Measurements from ENCODE around the gene TLCD3B. TPM values are rescaled to one million over a fixed set of nuclear protein-coding genes. Genes with fewer than 3 reads are reported as not detected.

TLCD3B gene, protein sequence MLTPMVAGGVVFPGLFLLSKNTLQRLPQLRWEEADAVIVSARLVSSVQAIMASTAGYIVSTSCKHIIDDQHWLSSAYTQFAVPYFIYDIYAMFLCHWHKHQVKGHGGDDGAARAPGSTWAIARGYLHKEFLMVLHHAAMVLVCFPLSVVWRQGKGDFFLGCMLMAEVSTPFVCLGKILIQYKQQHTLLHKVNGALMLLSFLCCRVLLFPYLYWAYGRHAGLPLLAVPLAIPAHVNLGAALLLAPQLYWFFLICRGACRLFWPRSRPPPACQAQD
- total RNA-seq (2022; extraction: Qiagen RNA extraction; ENCODE audit: low read depth): 0.31 to 0.68 TPM (median 0.43 TPM) in 5 replicates

DNA sequence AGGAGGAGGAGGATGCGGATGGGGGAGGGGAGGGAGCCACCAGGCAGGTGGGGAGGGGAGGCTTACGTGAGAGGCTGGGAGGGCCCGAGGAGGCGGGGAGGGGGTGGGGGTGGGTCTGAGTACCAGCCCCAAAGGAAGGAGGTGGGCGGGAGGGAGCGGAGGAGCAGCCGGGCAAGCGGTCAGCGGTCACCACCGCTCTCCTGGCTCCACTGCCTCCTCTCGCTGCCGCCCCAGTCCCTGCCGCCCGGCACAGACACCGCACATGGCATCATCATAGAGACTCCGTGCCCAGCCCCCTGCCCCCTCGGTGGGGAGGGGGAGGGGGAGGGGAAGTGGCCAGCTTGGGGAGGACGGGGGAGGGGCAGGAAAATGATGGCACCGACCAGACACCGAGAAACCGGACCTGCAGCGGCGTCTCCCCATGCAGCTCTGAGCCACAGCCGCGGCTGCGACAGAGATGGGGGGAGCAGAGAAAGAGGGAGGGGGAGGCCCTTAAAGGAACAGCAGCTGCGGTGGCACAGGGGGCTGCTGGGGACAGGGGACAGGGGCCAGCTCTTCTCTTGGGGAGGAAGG, at the start of gene TLCD3B:
TSS of gene TLCD3B (minus strand) at position 431 of the 573 bp plus-strand sequence. CDS start 744 bp downstream, outside the sequence.

DNA sequence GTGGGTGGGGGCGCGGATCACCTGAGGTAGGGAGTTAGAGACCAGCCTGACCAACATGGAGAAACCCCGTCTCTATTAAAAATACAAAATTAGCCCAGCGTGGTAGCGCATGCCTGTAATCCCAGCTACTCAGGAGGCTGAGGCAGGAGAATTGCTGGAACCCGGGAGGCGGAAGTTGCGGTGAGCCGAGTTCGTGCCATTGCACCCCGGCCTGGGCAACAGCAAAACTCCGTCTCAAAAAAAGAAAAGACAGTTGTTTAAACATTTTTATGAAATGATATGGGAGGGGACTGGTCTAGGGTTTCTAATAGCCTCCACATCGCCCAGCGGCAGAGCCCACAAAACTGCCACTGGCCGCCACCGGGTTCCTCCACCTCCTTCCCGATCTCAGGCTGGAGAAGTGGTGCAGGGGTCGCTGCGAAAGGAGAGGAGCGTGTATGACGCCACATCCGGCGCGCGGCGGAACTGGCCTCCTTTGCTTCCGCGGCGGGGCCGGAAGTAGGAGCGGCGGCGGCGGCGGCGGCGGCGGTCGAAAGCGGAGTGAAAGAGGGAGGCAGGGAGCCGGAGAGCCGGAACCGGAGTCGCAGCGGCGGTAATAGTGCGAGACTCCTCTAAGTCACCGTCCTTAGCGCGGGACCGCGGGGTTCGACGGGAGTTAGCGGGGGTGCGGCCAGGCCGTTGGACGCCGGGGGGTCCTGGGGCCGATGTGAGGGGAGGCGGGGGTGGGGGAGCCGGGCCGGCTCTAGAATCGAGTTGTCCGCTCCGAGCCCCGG, 44.6 kb upstream of the TLCD3B start, which contains the start of gene PPP4C:
TSS of gene PPP4C (plus strand) at position 492 of the 773 bp plus-strand sequence. CDS start 384 bp downstream, outside the sequence.

DNA sequence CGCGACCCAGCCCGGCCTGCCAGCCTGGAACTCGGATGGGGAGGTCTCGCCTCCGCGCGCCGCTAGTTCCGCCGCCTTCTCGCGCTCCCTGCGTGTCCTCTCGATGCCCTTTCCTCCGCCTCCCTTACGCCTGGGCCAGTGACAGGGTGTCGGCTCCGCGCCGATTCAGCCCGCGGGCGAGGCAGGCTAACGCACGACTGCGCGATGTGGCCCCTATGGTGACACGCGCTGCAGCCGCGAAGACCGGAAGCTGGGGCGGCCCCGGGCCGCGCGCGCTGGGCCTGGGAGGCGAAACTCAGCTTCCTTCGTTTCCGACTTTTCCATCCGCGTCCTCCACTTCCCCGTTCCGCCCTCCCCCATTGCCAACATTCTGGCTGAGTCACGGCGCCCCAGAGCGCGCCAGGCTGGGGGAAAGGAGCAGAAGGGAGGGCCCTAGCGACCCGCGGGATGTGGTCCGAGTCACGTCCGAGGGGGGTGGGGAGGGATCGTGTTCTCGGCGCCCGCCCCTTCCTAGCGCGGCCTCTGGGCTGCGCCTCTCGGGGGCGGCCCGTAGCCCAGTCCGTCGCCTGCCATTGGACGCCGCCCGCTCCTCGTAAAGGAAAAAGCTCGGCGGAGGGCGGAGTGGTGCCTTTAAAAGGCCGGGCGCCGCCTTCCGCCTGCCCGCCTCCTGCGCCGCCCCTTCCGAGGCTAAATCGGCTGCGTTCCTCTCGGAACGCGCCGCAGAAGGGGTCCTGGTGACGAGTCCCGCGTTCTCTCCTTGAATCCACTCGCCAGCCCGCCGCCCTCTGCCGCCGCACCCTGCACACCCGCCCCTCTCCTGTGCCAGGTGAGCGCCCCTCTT, 34.3 kb upstream of the TLCD3B start, which contains the start of gene ALDOA:
TSS of gene ALDOA (plus strand) at position 659 of the 841 bp plus-strand sequence. CDS start 1,138 bp downstream, outside the sequence.

DNA sequence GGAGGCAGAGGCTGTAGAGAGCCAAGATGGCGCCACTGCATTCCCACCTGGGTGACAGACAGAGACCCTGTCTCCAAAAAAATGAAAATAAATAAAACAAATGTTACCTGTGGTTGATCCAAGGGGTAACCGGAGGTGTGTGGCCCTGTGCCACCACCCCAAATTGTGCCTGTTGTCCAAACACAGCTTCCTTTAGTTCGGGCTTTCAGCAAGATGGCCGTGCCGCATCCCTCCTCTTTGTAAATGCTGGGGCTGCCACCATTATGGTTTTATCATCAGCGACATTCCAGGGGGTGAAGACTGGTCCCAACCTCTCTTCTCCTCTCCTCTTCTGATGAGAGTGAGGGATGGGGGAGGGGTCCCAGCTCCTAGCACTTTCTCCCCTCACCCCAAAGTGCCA, 8.2 kb downstream of the TLCD3B start, which contains the start of gene C16orf92:
TSS of gene C16orf92 (plus strand) at position 312 of the 400 bp plus-strand sequence. CDS start 143 bp downstream, outside the sequence.

DNA sequence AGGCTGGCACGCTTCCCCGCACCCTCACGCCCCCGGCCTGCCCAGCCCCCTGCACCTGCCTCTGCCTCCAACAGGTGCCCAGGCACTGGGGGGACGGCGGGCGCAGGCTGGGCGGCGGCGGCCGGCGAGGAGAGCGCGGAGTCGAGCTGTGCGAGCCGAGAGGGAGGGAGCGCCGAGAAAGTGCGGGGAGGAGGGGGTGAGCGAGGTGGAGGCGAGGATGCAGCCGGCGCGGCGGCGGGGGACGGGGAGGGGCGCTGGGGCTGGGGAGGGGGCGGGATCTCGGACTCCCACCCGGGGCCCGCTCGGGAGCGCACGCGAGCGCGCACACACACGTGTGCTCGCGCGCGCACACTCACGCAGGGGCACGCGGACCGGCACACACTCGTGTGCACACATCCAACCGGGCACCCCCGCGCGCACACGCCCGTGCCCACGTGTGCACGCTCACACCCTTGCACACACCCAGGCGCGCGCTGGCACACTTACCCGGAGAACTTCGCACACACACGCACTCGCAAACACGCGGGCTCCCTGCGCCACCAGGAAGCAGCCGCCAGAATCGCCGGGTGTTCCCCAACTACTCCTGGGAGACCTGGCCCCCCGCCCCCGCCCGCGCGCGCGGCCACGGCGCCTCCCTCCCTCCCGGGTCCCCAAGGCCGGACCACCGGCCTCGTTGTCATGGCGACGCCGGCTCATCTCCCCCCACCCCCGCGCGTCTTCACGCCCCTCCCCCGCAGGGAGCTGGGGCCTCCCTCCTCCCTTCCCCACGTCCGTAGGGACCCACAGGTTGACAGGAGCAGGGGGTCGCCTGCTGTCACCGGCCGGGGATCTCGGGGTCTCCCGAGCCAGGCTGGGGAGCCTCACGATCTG, 20.0 kb downstream of the TLCD3B start, which contains the start of gene DOC2A:
TSS of gene DOC2A (minus strand) at position 184 of the 870 bp plus-strand sequence. CDS start 805 bp downstream, outside the sequence.

DNA sequence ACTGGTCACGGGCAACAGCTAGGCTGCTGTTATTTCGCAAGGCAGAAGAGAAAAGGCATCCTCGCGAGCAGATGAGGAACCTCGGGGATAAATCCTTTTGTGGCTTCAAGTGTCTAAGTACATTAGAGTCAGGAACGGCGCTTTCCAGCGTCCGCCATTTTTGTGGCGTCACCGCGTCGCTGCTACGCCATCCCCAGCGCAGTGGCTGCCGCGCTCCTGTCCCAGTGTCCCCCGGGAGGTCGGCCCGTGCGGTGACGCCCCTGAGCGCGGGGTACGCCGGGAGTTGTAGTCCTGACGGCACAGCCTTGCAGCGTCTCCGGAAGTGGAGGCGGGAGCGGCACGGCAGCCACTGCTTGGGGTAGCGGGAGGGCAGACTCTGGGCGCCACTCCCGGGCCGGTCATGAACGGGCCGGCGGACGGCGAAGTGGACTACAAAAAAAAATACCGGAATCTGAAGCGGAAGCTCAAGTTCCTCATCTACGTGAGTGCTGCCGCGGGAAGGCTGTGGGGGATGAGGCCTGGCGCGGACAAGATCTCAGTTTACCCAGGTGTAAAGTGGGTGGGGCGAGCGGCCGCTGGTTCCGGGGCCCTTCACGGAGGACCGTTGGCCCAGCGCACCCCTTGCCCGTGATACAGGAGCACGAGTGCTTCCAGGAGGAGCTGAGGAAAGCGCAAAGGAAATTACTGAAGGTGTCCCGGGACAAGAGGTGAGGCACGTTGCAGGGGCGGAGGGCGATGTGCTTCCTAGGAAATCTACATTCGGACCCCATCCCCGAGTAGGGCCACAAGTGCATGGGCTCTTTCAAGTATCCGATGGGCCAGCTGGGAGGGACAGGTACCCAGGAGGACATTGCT, 34.9 kb downstream of the TLCD3B start, which contains the start of gene INO80E:
TSS of gene INO80E (plus strand) at position 331 of the 855 bp plus-strand sequence. CDS start at position 401, 70 bp downstream.

DNA sequence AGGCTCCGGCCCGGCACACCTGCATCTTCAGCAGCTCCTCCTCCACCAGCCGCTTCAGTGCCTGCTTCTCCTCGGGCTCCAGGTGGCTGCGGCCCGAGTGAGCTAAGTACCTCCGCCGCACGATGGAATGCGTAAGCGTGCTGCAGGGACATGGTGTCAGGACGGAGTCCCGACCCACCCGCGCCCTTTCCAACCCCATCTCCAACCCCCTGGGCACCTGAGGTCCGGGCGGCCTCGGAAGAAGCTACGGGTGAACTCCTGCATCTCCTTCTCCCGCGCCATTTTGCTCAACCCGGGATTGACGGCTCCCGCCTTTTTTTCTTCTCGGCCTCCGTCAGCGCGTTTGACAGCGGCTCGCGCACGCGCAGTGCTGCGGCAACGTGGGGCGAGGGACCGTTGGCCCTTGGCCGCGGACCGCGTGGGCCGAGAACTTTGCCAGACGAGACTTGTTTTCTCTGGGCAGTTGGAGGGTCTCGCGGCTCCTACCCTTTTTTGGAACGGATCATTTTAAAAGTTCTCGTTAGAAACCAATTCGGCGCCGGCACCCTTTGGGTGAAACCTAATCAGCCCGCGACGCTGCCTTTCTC, 35.7 kb downstream of the TLCD3B start, which contains the start of gene HIRIP3:
TSS of gene HIRIP3 (minus strand) at position 294 of the 587 bp plus-strand sequence. CDS start at position 282, 12 bp downstream.

Other genes starting within 250 kb of the TLCD3B start
- 87.1 to 102 TPM (median 95.2 TPM) in 5 replicates for gene KIF22, start 240.5 kb downstream of the TLCD3B start, total RNA-seq (2022; extraction: Qiagen RNA extraction; ENCODE audit: low read depth)
- gene MAZ, start 224.7 kb downstream of the TLCD3B start, total RNA-seq (2022; extraction: Qiagen RNA extraction; ENCODE audit: low read depth): 180 to 210 TPM (median 192 TPM) in 5 replicates
- 0.30 to 0.43 TPM (median 0.34 TPM) in 5 replicates for gene PRRT2, start 219.1 kb downstream of the TLCD3B start, total RNA-seq (2022; extraction: Qiagen RNA extraction; ENCODE audit: low read depth)
- gene PAGR1, start 215.1 kb downstream of the TLCD3B start, total RNA-seq (2022; extraction: Qiagen RNA extraction; ENCODE audit: low read depth): 36.8 to 51.9 TPM (median 45.4 TPM) in 5 replicates
- gene MVP, start 210.8 kb downstream of the TLCD3B start, total RNA-seq (2022; extraction: Qiagen RNA extraction; ENCODE audit: low read depth): 116 to 134 TPM (median 120 TPM) in 5 replicates
- gene CDIPT, start 168.0 kb downstream of the TLCD3B start, total RNA-seq (2022; extraction: Qiagen RNA extraction; ENCODE audit: low read depth): 73.6 to 101 TPM (median 98.3 TPM) in 5 replicates
- gene SEZ6L2, start 131.7 kb downstream of the TLCD3B start, total RNA-seq (2022; extraction: Qiagen RNA extraction; ENCODE audit: low read depth): 20.8 to 24.4 TPM (median 21.7 TPM) in 5 replicates
- gene ASPHD1, start 130.8 kb downstream of the TLCD3B start, total RNA-seq (2022; extraction: Qiagen RNA extraction; ENCODE audit: low read depth): 23.0 to 29.4 TPM (median 26.9 TPM) in 5 replicates
- 15.4 to 21.6 TPM (median 19.2 TPM) in 5 replicates for gene KCTD13, start 105.0 kb downstream of the TLCD3B start, total RNA-seq (2022; extraction: Qiagen RNA extraction; ENCODE audit: low read depth)
- 91.6 to 102 TPM (median 95.7 TPM) in 5 replicates for gene TMEM219, start 69.2 kb downstream of the TLCD3B start, total RNA-seq (2022; extraction: Qiagen RNA extraction; ENCODE audit: low read depth)
- gene TAOK2, start 57.4 kb downstream of the TLCD3B start, total RNA-seq (2022; extraction: Qiagen RNA extraction; ENCODE audit: low read depth): 31.2 to 38.4 TPM (median 34.6 TPM) in 5 replicates
- 13.2 to 17.1 TPM (median 14.0 TPM) in 5 replicates for gene HIRIP3, start 35.7 kb downstream of the TLCD3B start, total RNA-seq (2022; extraction: Qiagen RNA extraction; ENCODE audit: low read depth)
- 99.8 to 115 TPM (median 105 TPM) in 5 replicates for gene INO80E, start 35.0 kb downstream of the TLCD3B start, total RNA-seq (2022; extraction: Qiagen RNA extraction; ENCODE audit: low read depth)
- 1.5 to 3.0 TPM (median 2.6 TPM) in 5 replicates for gene DOC2A, start 20.2 kb downstream of the TLCD3B start, total RNA-seq (2022; extraction: Qiagen RNA extraction; ENCODE audit: low read depth)
- not detected in 5 replicates for gene C16orf92, start 8.1 kb downstream of the TLCD3B start, total RNA-seq (2022; extraction: Qiagen RNA extraction; ENCODE audit: low read depth)
- gene ALDOA, start 34.5 kb upstream of the TLCD3B start, total RNA-seq (2022; extraction: Qiagen RNA extraction; ENCODE audit: low read depth): 1,690 to 2,030 TPM (median 1,847 TPM) in 5 replicates
- gene PPP4C, start 44.7 kb upstream of the TLCD3B start, total RNA-seq (2022; extraction: Qiagen RNA extraction; ENCODE audit: low read depth): 123 to 149 TPM (median 135 TPM) in 5 replicates
- gene TBX6, start 60.7 kb upstream of the TLCD3B start, total RNA-seq (2022; extraction: Qiagen RNA extraction; ENCODE audit: low read depth): 0.20 to 0.45 TPM (median 0.25 TPM) in 5 replicates
- gene YPEL3, start 64.9 kb upstream of the TLCD3B start, total RNA-seq (2022; extraction: Qiagen RNA extraction; ENCODE audit: low read depth): 6.7 to 11.1 TPM (median 8.9 TPM) in 5 replicates
- gene GDPD3, start 82.3 kb upstream of the TLCD3B start, total RNA-seq (2022; extraction: Qiagen RNA extraction; ENCODE audit: low read depth): 1.5 to 2.8 TPM (median 2.0 TPM) in 5 replicates
- gene MAPK3, start 91.9 kb upstream of the TLCD3B start, total RNA-seq (2022; extraction: Qiagen RNA extraction; ENCODE audit: low read depth): 33.7 to 37.8 TPM (median 36.7 TPM) in 5 replicates
- 2.9 to 4.0 TPM (median 3.5 TPM) in 5 replicates for gene CORO1A, start 152.3 kb upstream of the TLCD3B start, total RNA-seq (2022; extraction: Qiagen RNA extraction; ENCODE audit: low read depth)
- gene BOLA2B, start 162.4 kb upstream of the TLCD3B start, total RNA-seq (2022; extraction: Qiagen RNA extraction; ENCODE audit: low read depth): 163 to 214 TPM (median 202 TPM) in 5 replicates
- 6.8 to 22.9 TPM (median 9.4 TPM) in 5 replicates for gene SLX1A, start 162.6 kb upstream of the TLCD3B start, total RNA-seq (2022; extraction: Qiagen RNA extraction; ENCODE audit: low read depth)
- 5.6 to 13.9 TPM (median 9.3 TPM) in 5 replicates for gene SULT1A3, start 168.0 kb upstream of the TLCD3B start, total RNA-seq (2022; extraction: Qiagen RNA extraction; ENCODE audit: low read depth)
- 0.66 to 3.2 TPM (median 3.0 TPM) in 5 replicates for gene NPIPB13, start 217.2 kb upstream of the TLCD3B start, total RNA-seq (2022; extraction: Qiagen RNA extraction; ENCODE audit: low read depth)

Measured in A549 treated with DMSO at 1 μM for 4 hours (cell line).